ENCODE results near the gene MRPL43. TPM values are rescaled to one million over a fixed set of nuclear protein-coding genes. Genes with fewer than 3 reads are reported as not detected.
"Not testable (repeated sequence)": the region's sequence is repeated elsewhere in the genome, so short reads cannot be mapped to it uniquely, and the experiment has no call there.

Gene MRPL43
- polyA plus RNA-seq, 1 experiment, result 123 TPM

DNA sequence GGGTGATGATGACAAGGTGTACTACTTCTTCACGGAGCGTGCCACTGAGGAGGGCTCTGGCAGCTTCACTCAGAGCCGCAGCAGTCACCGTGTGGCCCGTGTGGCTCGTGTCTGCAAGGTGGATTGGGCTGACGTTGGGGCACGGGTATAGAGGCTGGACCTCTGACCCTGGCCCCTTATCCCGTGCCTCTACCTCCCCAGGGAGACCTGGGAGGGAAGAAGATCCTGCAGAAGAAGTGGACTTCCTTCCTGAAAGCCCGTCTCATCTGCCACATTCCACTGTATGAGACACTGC, 8.4 kb downstream of the MRPL43 start:
- DNase-seq (ENCODE audit: low read depth), result no peak
- ChIA-PET POLR2A (no interaction called here), CTCF (interaction anchor here (2.2 kb wide), 1 partner anchor 19 kb away, joined by 9 read pairs; no protein-coding TSS in a partner anchor)
- TF ChIP-seq, protein P1, sequence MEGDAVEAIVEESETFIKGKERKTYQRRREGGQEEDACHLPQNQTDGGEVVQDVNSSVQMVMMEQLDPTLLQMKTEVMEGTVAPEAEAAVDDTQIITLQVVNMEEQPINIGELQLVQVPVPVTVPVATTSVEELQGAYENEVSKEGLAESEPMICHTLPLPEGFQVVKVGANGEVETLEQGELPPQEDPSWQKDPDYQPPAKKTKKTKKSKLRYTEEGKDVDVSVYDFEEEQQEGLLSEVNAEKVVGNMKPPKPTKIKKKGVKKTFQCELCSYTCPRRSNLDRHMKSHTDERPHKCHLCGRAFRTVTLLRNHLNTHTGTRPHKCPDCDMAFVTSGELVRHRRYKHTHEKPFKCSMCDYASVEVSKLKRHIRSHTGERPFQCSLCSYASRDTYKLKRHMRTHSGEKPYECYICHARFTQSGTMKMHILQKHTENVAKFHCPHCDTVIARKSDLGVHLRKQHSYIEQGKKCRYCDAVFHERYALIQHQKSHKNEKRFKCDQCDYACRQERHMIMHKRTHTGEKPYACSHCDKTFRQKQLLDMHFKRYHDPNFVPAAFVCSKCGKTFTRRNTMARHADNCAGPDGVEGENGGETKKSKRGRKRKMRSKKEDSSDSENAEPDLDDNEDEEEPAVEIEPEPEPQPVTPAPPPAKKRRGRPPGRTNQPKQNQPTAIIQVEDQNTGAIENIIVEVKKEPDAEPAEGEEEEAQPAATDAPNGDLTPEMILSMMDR (IDR thresholded peaks at IDR 0.05; ENCODE audit: insufficient read depth, low read depth, low read length), result no peak
- Histone ChIP-seq H3K36me3 (ENCODE audit: control insufficient read depth, insufficient read depth, low read length) (peaks cover 13% of the 10 kb centered on the region; the same call in 1 of the 2 replicates), H3K27me3 (ENCODE audit: control insufficient read depth, insufficient read depth, low read length) (no peaks in the 10 kb centered on the region), H3K4me3 (ENCODE audit: low read depth, low read length) (no peak overlapping the region)

DNA sequence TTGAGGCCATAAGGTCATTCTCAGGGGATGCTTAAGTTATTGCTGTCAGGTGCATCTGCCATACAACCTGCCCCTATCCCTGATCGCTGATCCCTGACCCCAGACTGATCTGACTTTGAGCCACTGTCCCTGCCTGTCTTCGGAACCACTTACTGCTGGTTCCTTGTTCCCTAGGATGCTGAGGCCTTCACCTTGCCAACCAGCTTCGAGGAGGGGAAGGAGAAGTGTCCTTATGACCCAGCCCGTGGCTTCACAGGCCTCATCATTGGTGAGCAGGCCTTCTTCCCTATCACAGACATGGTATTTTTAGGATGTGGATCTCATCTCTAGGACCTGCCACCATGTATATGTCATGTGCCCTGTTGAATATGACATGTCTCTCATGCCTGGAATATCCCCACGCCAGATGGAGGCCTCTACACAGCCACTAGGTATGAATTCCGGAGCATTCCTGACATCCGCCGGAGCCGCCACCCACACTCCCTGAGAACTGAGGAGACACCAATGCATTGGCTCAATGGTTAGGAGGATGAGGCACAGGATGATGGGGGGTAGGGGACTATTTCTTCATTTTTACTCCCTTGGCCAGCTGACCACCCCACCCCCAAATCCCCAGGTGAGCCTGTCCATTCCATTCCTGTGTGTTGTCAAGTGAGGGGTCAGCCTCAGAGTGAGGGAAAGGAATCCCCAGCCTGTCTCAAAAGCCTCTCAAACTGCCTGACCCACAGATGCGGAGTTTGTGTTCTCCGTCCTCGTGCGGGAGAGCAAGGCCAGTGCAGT, 9.0 kb downstream of the MRPL43 start:
- H3K4me3 ChIP-seq (ENCODE audit: low read depth, low read length), result no peak overlapping the region
- TF ChIP-seq, protein P1 (IDR thresholded peaks at IDR 0.05; ENCODE audit: insufficient read depth, low read depth, low read length), result no peak
- H3K27me3 ChIP-seq (ENCODE audit: control insufficient read depth, insufficient read depth, low read length), result no peaks in the 10 kb centered on the region
- ChIA-PET POLR2A (no interaction called here), CTCF (interaction anchor here (2.2 kb wide), 1 partner anchor 19 kb away, joined by 9 read pairs; no protein-coding TSS in a partner anchor)
- no peak for DNase-seq (ENCODE audit: low read depth)
- H3K36me3 ChIP-seq (ENCODE audit: control insufficient read depth, insufficient read depth, low read length), result peaks cover 11% of the 10 kb centered on the region; the same call in 1 of the 2 replicates

DNA sequence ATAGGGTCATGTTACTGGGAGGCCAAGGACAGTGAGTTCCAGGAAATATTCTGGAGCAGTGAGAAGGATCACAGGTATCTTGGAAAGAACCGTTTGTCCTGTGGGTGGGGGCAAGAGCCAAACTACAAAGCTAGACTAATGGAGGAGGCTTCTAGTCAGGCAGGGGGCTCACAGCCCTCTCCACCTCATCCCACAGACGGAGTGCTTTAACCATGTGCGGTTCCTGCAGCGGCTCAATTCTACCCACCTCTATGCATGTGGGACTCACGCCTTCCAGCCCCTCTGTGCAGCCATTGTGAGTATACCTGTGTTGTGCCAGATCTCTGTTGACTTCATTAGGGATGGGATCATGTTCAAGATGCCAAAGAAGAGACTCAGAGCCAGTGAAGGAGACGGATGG, 9.9 kb downstream of the MRPL43 start:
- TF ChIP-seq, protein P1 (IDR thresholded peaks at IDR 0.05; ENCODE audit: insufficient read depth, low read depth, low read length), result no peak

DNA sequence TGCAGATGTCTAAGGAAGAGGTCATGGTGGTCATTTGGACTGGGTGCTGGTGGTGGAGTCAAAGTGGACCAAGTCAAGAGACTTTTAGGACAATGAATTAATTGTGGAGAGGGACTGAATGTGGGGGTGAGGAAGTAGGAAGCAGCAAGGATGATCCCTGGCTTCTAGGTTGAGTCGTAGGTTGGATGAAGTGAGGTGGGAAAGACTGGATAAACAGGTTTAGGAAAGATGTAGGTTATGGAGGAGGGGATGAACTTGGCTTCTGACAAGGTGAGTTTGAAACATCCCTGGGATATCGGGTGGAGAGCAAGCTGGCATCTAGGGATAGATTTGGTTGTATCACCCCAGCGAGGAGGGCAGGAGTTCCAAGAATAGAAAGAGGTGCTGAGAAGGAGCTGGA, 10.4 kb downstream of the MRPL43 start:
- no peaks in the 10 kb centered on the region for H3K27me3 ChIP-seq (ENCODE audit: control insufficient read depth, insufficient read depth, low read length)
- ChIA-PET POLR2A (no interaction called here), CTCF (interaction anchor here (1.5 to 1.6 kb wide), 2 partner anchors 9 to 35 kb away, joined by 3 to 5 read pairs; no protein-coding TSS in a partner anchor)
- no peak for DNase-seq (ENCODE audit: low read depth)
- TF ChIP-seq, protein P1 (IDR thresholded peaks at IDR 0.05; ENCODE audit: insufficient read depth, low read depth, low read length), result no peak
- H3K4me3 ChIP-seq (ENCODE audit: low read depth, low read length), result no peak overlapping the region
- H3K36me3 ChIP-seq (ENCODE audit: control insufficient read depth, insufficient read depth, low read length), result peaks cover 8% of the 10 kb centered on the region; the same call in 1 of the 2 replicates

More for the DNA sequence above, 9.9 kb downstream of the MRPL43 start:
- no peaks in the 10 kb centered on the region for H3K27me3 ChIP-seq (ENCODE audit: control insufficient read depth, insufficient read depth, low read length)
- H3K36me3 ChIP-seq (ENCODE audit: control insufficient read depth, insufficient read depth, low read length), result peaks cover 8% of the 10 kb centered on the region; the same call in 1 of the 2 replicates
- DNase-seq (ENCODE audit: low read depth), result no peak
- no peak overlapping the region for H3K4me3 ChIP-seq (ENCODE audit: low read depth, low read length)
- POLR2A ChIA-PET, result no interaction called here
- CTCF ChIA-PET, result no interaction called here

DNA sequence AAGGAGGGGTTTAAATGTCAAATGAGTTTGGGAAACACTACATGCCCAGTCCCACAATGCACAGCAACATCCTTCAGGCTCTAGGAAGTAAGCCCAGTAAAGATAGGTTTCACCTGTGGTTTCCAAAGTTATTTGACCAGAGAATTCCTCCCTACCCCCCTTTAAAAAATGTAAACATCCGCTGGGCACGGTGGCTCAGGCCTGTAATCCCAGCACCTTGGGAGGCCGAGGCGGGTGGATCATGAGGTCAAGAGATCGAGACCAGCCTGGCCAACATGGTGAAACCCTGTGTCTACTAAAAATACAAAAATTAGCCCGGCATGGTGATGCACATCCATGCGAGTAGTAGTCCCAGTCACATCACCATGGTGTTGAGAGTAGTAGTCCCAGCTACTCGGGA, 11.9 kb downstream of the MRPL43 start:
- DNase-seq (ENCODE audit: low read depth); H3K36me3 ChIP-seq (ENCODE audit: control insufficient read depth, insufficient read depth, low read length); H3K27me3 ChIP-seq (ENCODE audit: control insufficient read depth, insufficient read depth, low read length); POLR2A ChIA-PET; H3K4me3 ChIP-seq (ENCODE audit: low read depth, low read length): not testable (repeated sequence)
- CTCF ChIA-PET, result interaction anchor here (1.0 to 1.6 kb wide), 6 partner anchors 10 to 39 kb away, joined by 3 to 5 read pairs (median 4); no protein-coding TSS in a partner anchor
